T-helper 2 cell treated with Interferon-gamma antibody and Interleukin-4, amounts not matched to agents 5 μg/mL and 100 μg/mL, for 36 hours (primary cell): ENCODE measurements around the gene HCRT.
A peak's percentile ranks its signal among the peaks of the same experiment; 100 is the strongest.

Source experiments
- DNase-seq: peaks from one replicate; pipeline ENCODE4 v3.0.0; 2021; ENCODE audit warnings: low spot score
- H3K27ac Mint-ChIP-seq: one replicate; pipeline ENCODE4 v1.8.0; 2021; ENCODE audit warnings: mild to moderate bottlenecking, mixed read lengths
- H3K27me3 Mint-ChIP-seq: one replicate; pipeline ENCODE4 v1.8.0; 2021; ENCODE audit warnings: low read depth, mixed read lengths
- H3K36me3 Mint-ChIP-seq: one replicate; pipeline ENCODE4 v1.8.0; 2021; ENCODE audit warnings: low read depth, mixed read lengths
- H3K4me1 Mint-ChIP-seq: one replicate; pipeline ENCODE4 v1.8.0; 2021; ENCODE audit warnings: low read depth, mixed read lengths
- H3K4me3 Mint-ChIP-seq: one replicate; pipeline ENCODE4 v1.8.0; 2022; ENCODE audit warnings: mild to moderate bottlenecking, moderate library complexity, mixed read lengths
- H3K9me3 Mint-ChIP-seq: one replicate; pipeline ENCODE4 v1.8.0; 2021; ENCODE audit warnings: mixed read lengths

The HCRT gene

DNA sequence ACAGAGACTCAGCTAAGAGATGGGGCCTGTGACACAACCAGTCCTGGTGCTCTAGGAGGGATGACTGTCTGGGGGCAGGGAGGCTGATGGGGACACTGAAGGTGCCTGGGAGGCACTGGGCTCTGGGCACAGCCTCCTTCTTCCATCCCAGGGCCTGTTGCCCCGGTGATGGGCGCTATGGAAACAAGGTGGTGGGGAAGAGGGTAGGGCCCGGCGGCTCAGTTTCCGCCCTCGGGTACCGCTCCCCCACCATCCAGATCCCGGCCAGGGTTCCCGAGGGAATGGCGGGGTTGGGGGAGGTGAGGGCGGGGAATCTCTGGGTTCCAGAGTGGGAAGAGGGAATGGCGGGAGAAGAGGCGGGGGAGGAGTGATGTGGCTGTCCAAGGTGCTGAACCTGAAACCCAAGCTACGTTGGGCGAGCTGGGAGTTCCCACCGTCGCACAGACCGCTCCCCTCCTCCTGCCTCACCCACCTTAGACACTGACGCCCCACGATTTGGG, 5.3 kb downstream of the HCRT start:
- H3K27ac Mint-ChIP-seq = no peak overlapping the region
- no peaks in the 10 kb centered on the region for H3K36me3 Mint-ChIP-seq
- H3K4me1 Mint-ChIP-seq = peaks cover 34% of the 10 kb centered on the region
- peaks cover 41% of the 10 kb centered on the region for H3K27me3 Mint-ChIP-seq
- peak overlapping the region; percentile 45 for H3K4me3 Mint-ChIP-seq
- H3K9me3 Mint-ChIP-seq = no peaks in the 10 kb centered on the region
- no peak for DNase-seq

GRCh38 chr17:42179335-42179734, 5.9 kb downstream of the HCRT start:
- no peaks in the 10 kb centered on the region for H3K9me3 Mint-ChIP-seq
- H3K4me1 Mint-ChIP-seq = peaks cover 32% of the 10 kb centered on the region
- no peak for DNase-seq
- H3K4me3 Mint-ChIP-seq = peak overlapping the region; percentile 32
- H3K36me3 Mint-ChIP-seq = no peaks in the 10 kb centered on the region
- peaks cover 43% of the 10 kb centered on the region for H3K27me3 Mint-ChIP-seq
- no peak overlapping the region for H3K27ac Mint-ChIP-seq

DNA sequence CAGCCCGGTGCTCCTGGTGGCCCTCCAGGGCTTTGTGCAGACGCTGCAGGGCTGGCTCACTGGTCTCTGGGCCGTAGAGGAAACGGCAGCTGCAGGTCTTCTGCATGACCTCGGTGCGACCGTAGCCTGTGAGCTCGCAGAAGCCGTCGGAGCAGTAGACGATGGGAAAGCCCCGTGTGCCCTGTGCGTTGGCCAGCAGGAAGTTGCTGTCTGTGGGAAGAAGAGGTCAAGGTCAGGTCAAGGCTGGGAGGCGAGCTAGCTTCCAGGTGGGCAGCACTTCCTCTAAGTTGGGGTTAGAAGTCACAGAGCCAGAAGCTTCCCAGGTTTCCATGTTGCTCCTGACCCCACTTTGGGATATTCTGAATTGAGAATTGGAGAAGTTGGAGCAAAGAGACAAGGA, 6.4 kb downstream of the HCRT start:
- Mint-ChIP-seq H3K4me3 (no peak overlapping the region), H3K4me1 (peaks cover 33% of the 10 kb centered on the region), H3K27me3 (peaks cover 43% of the 10 kb centered on the region), H3K36me3 (no peaks in the 10 kb centered on the region), H3K27ac (no peak overlapping the region), H3K9me3 (no peaks in the 10 kb centered on the region)
- DNase-seq = no peak

DNA sequence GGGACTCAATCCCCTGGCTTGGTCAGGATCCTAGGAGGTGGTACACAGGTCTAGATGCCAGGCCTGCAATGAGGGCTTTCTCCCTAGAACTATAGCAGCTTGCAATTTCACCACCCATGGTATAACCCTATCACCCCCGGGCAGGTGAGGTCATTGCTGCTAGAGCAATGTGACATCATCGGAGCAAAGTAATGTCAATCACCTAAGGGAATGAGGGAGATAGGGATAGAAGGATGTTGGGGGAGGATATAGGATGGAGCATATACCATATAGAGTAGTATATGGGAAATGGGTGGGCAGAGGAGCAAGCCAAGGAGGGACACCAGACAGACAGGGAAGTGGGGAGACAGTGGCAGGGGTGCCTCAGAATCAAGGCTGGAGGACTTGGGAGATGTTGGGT, 7.6 kb downstream of the HCRT start:
- H3K36me3 Mint-ChIP-seq = no peaks in the 10 kb centered on the region
- H3K27ac Mint-ChIP-seq = no peak overlapping the region
- H3K4me1 Mint-ChIP-seq = peaks cover 23% of the 10 kb centered on the region
- no peak overlapping the region for H3K4me3 Mint-ChIP-seq
- no peak for DNase-seq
- no peaks in the 10 kb centered on the region for H3K9me3 Mint-ChIP-seq
- peaks cover 36% of the 10 kb centered on the region for H3K27me3 Mint-ChIP-seq

- Mint-ChIP-seq H3K27ac (no peak overlapping the region), H3K9me3 (no peaks in the 10 kb centered on the region), H3K4me3 (no peak overlapping the region), H3K36me3 (no peaks in the 10 kb centered on the region), H3K4me1 (peaks cover 10% of the 10 kb centered on the region), H3K27me3 (peaks cover 13% of the 10 kb centered on the region)
- no peak for DNase-seq
These were observed 11.0 kb downstream of the HCRT start for GRCh38 chr17:42174126-42174783.

DNA sequence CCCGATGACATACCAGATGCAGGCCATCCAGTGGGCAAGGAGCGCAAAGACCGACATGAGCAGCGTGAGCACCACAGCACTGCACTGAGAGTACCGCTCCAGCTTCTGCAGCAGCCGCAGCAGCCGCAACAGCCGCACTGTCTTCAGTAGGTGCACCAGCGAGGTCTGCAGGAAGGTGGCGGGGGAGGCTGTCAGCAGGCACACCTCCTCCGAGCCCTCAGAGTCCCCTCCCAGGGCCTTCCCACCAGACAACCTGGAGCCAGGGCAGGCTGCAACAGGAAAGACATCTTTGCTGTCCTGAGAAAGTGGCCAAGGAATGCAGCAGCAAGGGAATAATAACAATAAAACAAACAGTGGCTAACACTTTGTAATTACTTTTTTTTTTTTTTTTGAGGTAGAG, 13.4 kb downstream of the HCRT start:
- Mint-ChIP-seq H3K27me3 (peaks cover 2% of the 10 kb centered on the region), H3K36me3 (no peaks in the 10 kb centered on the region), H3K4me1 (peaks cover 3% of the 10 kb centered on the region), H3K27ac (no peak overlapping the region), H3K9me3 (no peaks in the 10 kb centered on the region), H3K4me3 (no peak overlapping the region)
- no peak for DNase-seq

GRCh38 chr17:42169351-42169750, 15.9 kb downstream of the HCRT start:
- peaks cover under 1% of the 10 kb centered on the region for H3K4me1 Mint-ChIP-seq
- no peaks in the 10 kb centered on the region for H3K9me3 Mint-ChIP-seq
- no peaks in the 10 kb centered on the region for H3K36me3 Mint-ChIP-seq
- no peak overlapping the region for H3K4me3 Mint-ChIP-seq
- no peak for DNase-seq
- no peak overlapping the region for H3K27ac Mint-ChIP-seq
- no peaks in the 10 kb centered on the region for H3K27me3 Mint-ChIP-seq

DNA sequence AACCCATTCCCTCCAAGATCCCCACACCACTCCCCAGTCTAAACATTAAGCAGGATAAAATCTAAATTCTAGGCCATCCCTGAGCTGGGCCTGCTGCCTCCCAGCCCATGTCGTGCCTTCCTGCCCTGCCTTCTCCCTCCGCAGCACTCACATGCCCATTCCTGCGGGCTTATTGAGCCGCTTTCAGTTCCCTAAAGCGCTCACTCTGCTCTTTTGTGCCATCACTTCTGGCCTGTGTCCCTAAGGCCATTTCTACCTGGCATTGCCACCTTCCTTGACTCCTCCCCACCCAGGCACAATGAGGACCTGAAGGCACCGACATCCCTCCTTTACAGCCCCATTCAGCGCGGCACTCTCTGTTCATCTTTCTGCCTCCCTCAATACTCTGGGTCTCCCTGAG, 17.4 kb downstream of the HCRT start:
- H3K4me1 Mint-ChIP-seq = peaks cover 1% of the 10 kb centered on the region
- no peak overlapping the region for H3K4me3 Mint-ChIP-seq
- no peaks in the 10 kb centered on the region for H3K9me3 Mint-ChIP-seq
- no peak for DNase-seq
- no peak overlapping the region for H3K27ac Mint-ChIP-seq
- H3K36me3 Mint-ChIP-seq = no peaks in the 10 kb centered on the region
- no peaks in the 10 kb centered on the region for H3K27me3 Mint-ChIP-seq

DNA sequence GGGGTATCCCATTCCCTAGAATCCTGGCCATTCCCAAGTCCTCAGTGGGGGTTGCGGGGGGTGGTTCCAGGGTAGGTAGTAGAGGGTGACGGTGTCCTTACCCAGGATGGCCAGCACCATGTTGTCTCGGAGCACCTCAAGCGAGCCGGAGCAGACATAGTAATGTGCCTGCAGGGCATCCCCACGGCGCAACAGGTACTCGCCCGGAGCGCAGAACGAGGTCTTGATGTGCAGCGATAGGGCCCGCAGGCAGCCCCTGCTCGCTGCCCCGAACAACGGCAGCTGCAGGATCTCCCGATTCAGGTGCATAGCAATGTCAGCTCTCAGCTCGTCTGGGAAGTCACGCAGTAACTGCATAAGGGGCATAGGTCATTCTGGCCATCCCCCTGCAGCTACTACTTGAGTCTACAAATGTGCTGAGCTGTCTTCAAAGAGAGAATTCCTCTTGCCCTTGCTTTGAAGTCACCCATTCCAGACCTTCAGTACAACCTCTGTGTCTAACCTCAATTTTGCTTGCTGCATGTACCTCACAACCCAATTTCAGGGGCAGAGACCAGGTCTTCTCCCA, 19.0 kb downstream of the HCRT start:
- H3K4me1 Mint-ChIP-seq = peaks cover 1% of the 10 kb centered on the region
- H3K27me3 Mint-ChIP-seq = no peaks in the 10 kb centered on the region
- H3K36me3 Mint-ChIP-seq = no peaks in the 10 kb centered on the region
- H3K4me3 Mint-ChIP-seq = no peak overlapping the region
- DNase-seq = no peak
- no peaks in the 10 kb centered on the region for H3K9me3 Mint-ChIP-seq
- H3K27ac Mint-ChIP-seq = no peak overlapping the region

- Mint-ChIP-seq H3K27ac (no peak overlapping the region), H3K4me1 (peaks cover 1% of the 10 kb centered on the region), H3K27me3 (no peaks in the 10 kb centered on the region), H3K9me3 (no peaks in the 10 kb centered on the region), H3K36me3 (no peaks in the 10 kb centered on the region), H3K4me3 (no peak overlapping the region)
- no peak for DNase-seq
These were observed 19.5 kb downstream of the HCRT start for GRCh38 chr17:42165751-42166150.

GRCh38 chr17:42163696-42164407, 21.4 kb downstream of the HCRT start:
- no peaks in the 10 kb centered on the region for H3K27me3 Mint-ChIP-seq
- H3K4me3 Mint-ChIP-seq = no peak overlapping the region
- no peaks in the 10 kb centered on the region for H3K36me3 Mint-ChIP-seq
- DNase-seq = no peak
- no peak overlapping the region for H3K27ac Mint-ChIP-seq
- H3K9me3 Mint-ChIP-seq = no peaks in the 10 kb centered on the region
- H3K4me1 Mint-ChIP-seq = peaks cover 1% of the 10 kb centered on the region

DNA sequence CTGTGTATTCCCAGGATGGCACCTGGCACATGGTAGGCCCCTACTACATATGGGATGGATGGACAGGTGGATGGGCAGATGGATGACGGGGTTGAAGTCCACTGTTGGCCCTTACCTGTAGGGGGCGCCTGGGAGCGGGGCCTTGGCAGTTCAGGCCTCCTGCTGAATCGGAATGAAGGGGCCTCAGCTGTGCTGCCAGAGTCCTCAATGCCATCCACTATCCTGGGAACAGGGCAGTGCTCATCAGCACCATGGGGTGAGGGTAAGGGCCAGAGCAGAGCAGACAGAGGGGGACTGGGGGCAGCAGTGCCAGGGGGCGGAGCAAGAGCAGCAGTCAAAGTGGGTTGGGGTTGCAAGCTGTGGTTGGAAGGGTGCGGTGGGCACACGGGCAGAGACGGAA, 22.1 kb downstream of the HCRT start:
- H3K36me3 Mint-ChIP-seq = no peaks in the 10 kb centered on the region
- H3K9me3 Mint-ChIP-seq = no peaks in the 10 kb centered on the region
- peaks cover 1% of the 10 kb centered on the region for H3K4me1 Mint-ChIP-seq
- H3K27ac Mint-ChIP-seq = peak overlapping the region; percentile 43
- peak; percentile 33 for DNase-seq
- H3K27me3 Mint-ChIP-seq = no peaks in the 10 kb centered on the region
- H3K4me3 Mint-ChIP-seq = no peak overlapping the region

GRCh38 chr17:42160531-42160910, 24.7 kb downstream of the HCRT start:
- Mint-ChIP-seq H3K27me3 (no peaks in the 10 kb centered on the region), H3K4me3 (no peak overlapping the region), H3K4me1 (peaks cover 5% of the 10 kb centered on the region), H3K27ac (no peak overlapping the region), H3K36me3 (no peaks in the 10 kb centered on the region), H3K9me3 (no peaks in the 10 kb centered on the region)
- DNase-seq = no peak

DNA sequence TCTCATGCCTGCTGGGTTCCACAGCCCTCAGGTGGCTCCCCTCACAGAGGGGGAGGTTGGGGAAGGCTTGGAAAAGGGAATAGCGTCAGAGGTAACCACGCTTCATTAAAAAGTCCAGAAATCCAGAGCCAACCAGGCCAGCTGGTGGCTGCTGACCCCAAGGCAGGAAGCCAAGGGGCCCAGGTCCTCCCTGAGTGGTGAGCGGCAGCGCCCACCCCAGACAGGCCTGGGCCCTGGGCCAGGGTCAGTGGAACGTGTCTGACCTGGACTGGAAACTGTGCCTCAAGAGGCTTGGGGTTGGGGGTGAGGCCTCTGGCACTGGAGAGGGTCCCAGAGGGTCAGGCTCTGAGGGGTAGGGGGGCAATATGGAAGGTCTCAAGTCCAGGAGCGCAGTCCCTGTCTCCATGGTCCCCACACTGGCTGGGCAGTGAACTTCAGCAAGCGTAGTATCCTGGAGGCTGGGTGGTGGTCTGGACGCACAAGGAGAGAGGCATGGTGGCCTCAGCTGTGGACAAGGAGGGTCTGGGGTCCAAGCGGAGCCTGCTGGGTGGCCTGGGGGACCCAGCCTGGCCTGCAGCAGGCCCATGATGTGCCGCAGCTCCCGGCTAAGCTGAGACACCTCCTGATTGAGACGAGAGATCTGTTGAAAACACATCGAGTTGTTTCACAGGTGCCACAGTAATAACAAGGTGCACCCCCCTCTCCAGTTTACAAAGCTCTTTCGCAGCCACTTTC, 25.3 kb downstream of the HCRT start:
- H3K27me3 Mint-ChIP-seq = no peaks in the 10 kb centered on the region
- H3K4me1 Mint-ChIP-seq = peaks cover 5% of the 10 kb centered on the region
- no peaks in the 10 kb centered on the region for H3K9me3 Mint-ChIP-seq
- DNase-seq = no peak
- no peaks in the 10 kb centered on the region for H3K36me3 Mint-ChIP-seq
- no peak overlapping the region for H3K4me3 Mint-ChIP-seq
- no peak overlapping the region for H3K27ac Mint-ChIP-seq
